Mesendoderm (in vitro differentiated cells): ENCODE data around the gene TMEM244.
A peak's percentile ranks its signal among the peaks of the same experiment; 100 is the strongest.
"Not testable (repeated sequence)": the region's sequence is repeated elsewhere in the genome, so short reads cannot be mapped to it uniquely, and the experiment has no call there.

Experiments used
- DNase-seq: peaks from one replicate; pipeline ENCODE4 v3.0.0; 2013
- H2AK5ac ChIP-seq: 2 replicates; pipeline ENCODE4 v1.6.1; 2013; ENCODE audit warnings: low read length, inconsistent platforms
- H2BK120ac ChIP-seq: 2 replicates; pipeline ENCODE4 v1.6.1; 2013; ENCODE audit warnings: low read depth, mild to moderate bottlenecking, low read length, moderate library complexity, mixed read lengths
- H2BK15ac ChIP-seq: replicated peaks from 2 replicates; pipeline ENCODE4 v1.6.1; 2013; ENCODE audit warnings: low read depth, mild to moderate bottlenecking, moderate library complexity
- H2BK5ac ChIP-seq: 2 replicates; pipeline ENCODE4 v1.6.1; 2013; ENCODE audit warnings: low read length, inconsistent platforms
- H3K18ac ChIP-seq: 2 replicates; pipeline ENCODE4 v1.6.1; 2013; ENCODE audit warnings: mild to moderate bottlenecking, low read length, mixed read lengths
- H3K23ac ChIP-seq: one replicate; pipeline ENCODE4 v1.6.1; 2013; ENCODE audit warnings: low read length
- H3K27ac ChIP-seq: 2 replicates; pipeline ENCODE4 v1.5.1; 2013; ENCODE audit warnings: low read depth, mild to moderate bottlenecking, inconsistent platforms, low read length, moderate library complexity
- H3K27me3 ChIP-seq: 2 replicates; pipeline ENCODE4 v1.6.1; 2013; ENCODE audit warnings: low read length, control low read depth, mild to moderate bottlenecking, inconsistent platforms; ENCODE audit not compliant: insufficient read depth, poor library complexity
- H3K36me3 ChIP-seq: 2 replicates; pipeline ENCODE4 v1.6.1; 2013; ENCODE audit warnings: low read length, inconsistent platforms; ENCODE audit not compliant: control insufficient read depth, insufficient read depth
- H3K4ac ChIP-seq: one replicate; pipeline ENCODE4 v1.6.1; 2013; ENCODE audit warnings: low read depth, mild to moderate bottlenecking, low read length, moderate library complexity
- H3K4me1 ChIP-seq: 2 replicates; pipeline ENCODE4 v1.6.1; 2013; ENCODE audit warnings: low read depth, low read length, inconsistent platforms; ENCODE audit not compliant: control insufficient read depth
- H3K4me2 ChIP-seq: 2 replicates; pipeline ENCODE4 v1.6.1; 2013; ENCODE audit warnings: low read length
- H3K4me3 ChIP-seq: 2 replicates; pipeline ENCODE4 v1.5.1; 2013; ENCODE audit warnings: mild to moderate bottlenecking, low read length
- H3K56ac ChIP-seq: one replicate; pipeline ENCODE4 v1.6.1; 2013; ENCODE audit warnings: low read length
- H3K79me1 ChIP-seq: 2 replicates; pipeline ENCODE4 v1.6.1; 2013; ENCODE audit warnings: low read length, inconsistent platforms
- H3K79me2 ChIP-seq: 2 replicates; pipeline ENCODE4 v1.6.1; 2013; ENCODE audit warnings: mild to moderate bottlenecking, low read length; ENCODE audit not compliant: control insufficient read depth, insufficient read depth
- H3K9ac ChIP-seq: 2 replicates; pipeline ENCODE4 v1.6.1; 2013; ENCODE audit warnings: low read length, inconsistent platforms
- H4K5ac ChIP-seq: one replicate; pipeline ENCODE4 v1.6.1; 2013; ENCODE audit warnings: low read length
- H4K8ac ChIP-seq: one replicate; pipeline ENCODE4 v1.6.1; 2013; ENCODE audit warnings: low read depth, mild to moderate bottlenecking, control low read depth, low read length, moderate library complexity
- WGBS: extraction: QIAGEN DNeasy Blood & Tissue Kit; methylation state at CpG from one replicate; pipeline ENCODE4 v1.1.7; 2013; ENCODE audit warnings: low lambda C conversion rate, missing lambda C conversion rate; ENCODE audit not compliant: insufficient coverage; ENCODE audit errors: extremely low coverage; 5-methylcytosine and 5-hydroxymethylcytosine counted together

The TMEM244 gene

GRCh38 chr6:129890164-129890563, 29.0 kb upstream of the TMEM244 start:
- Histone ChIP-seq H3K4me2 (no peak overlapping the region), H3K4ac (no peak overlapping the region), H3K4me1 (no peaks in the 10 kb centered on the region), H3K4me3 (no peak overlapping the region), H3K79me2 (no peaks in the 10 kb centered on the region), H3K9ac (no peak overlapping the region), H3K79me1 (no peaks in the 10 kb centered on the region), H3K27me3 (no peaks in the 10 kb centered on the region), H3K56ac (no peak overlapping the region), H4K5ac (no peak overlapping the region), H2AK5ac (no peak overlapping the region), H2BK15ac (no peak overlapping the region), H3K18ac (no peak overlapping the region), H3K23ac (no peak overlapping the region), H3K36me3 (no peaks in the 10 kb centered on the region), H2BK120ac (no peak overlapping the region), H2BK5ac (no peak overlapping the region), H4K8ac (no peak overlapping the region), H3K27ac (no peak overlapping the region)
- peak; percentile 6 for DNase-seq
- WGBS: no CpG with 5 or more reads among the region's 2 CpGs

- DNase-seq: no peak
- Histone ChIP-seq H3K23ac (no peak overlapping the region), H3K27me3 (no peaks in the 10 kb centered on the region), H3K18ac (no peak overlapping the region), H3K9ac (no peak overlapping the region), H2BK120ac (no peak overlapping the region), H2AK5ac (no peak overlapping the region), H3K4me1 (no peaks in the 10 kb centered on the region), H3K36me3 (no peaks in the 10 kb centered on the region), H4K5ac (no peak overlapping the region), H3K79me1 (no peaks in the 10 kb centered on the region), H4K8ac (no peak overlapping the region), H2BK15ac (no peak overlapping the region), H3K4me3 (no peak overlapping the region), H2BK5ac (no peak overlapping the region), H3K4ac (no peak overlapping the region), H3K56ac (no peak overlapping the region), H3K79me2 (no peaks in the 10 kb centered on the region), H3K4me2 (no peak overlapping the region), H3K27ac (no peak overlapping the region)
- no CpG with 5 or more reads among the region's 1 CpG for WGBS
These were observed 28.5 kb upstream of the TMEM244 start for GRCh38 chr6:129889580-129889979.

GRCh38 chr6:129886401-129887155, 25.5 kb upstream of the TMEM244 start:
- Histone ChIP-seq H3K4me3 (no peak overlapping the region), H4K5ac (no peak overlapping the region), H3K27ac (no peak overlapping the region), H3K79me1 (no peaks in the 10 kb centered on the region), H3K79me2 (no peaks in the 10 kb centered on the region), H2AK5ac (no peak overlapping the region), H2BK5ac (no peak overlapping the region), H3K27me3 (no peaks in the 10 kb centered on the region), H3K56ac (no peak overlapping the region), H3K9ac (no peak overlapping the region), H3K36me3 (no peaks in the 10 kb centered on the region), H4K8ac (no peak overlapping the region), H3K23ac (no peak overlapping the region), H3K4me1 (no peaks in the 10 kb centered on the region), H3K18ac (no peak overlapping the region), H3K4ac (no peak overlapping the region), H2BK120ac (no peak overlapping the region), H2BK15ac (no peak overlapping the region), H3K4me2 (no peak overlapping the region)
- no peak for DNase-seq
- WGBS: no CpG with 5 or more reads among the region's 4 CpGs

GRCh38 chr6:129884211-129884610, 23.1 kb upstream of the TMEM244 start:
- no peak overlapping the region for H3K23ac ChIP-seq
- no peaks in the 10 kb centered on the region for H3K79me1 ChIP-seq
- no peaks in the 10 kb centered on the region for H3K36me3 ChIP-seq
- H3K9ac ChIP-seq: no peak overlapping the region
- H2AK5ac ChIP-seq: no peak overlapping the region
- no peak overlapping the region for H3K56ac ChIP-seq
- H3K4ac ChIP-seq: no peak overlapping the region
- no peak overlapping the region for H3K18ac ChIP-seq
- no peaks in the 10 kb centered on the region for H3K27me3 ChIP-seq
- H2BK15ac ChIP-seq: no peak overlapping the region
- no peaks in the 10 kb centered on the region for H3K79me2 ChIP-seq
- H4K5ac ChIP-seq: no peak overlapping the region
- H3K4me2 ChIP-seq: no peak overlapping the region
- H3K27ac ChIP-seq: no peak overlapping the region
- H4K8ac ChIP-seq: no peak overlapping the region
- DNase-seq: no peak
- H2BK120ac ChIP-seq: no peak overlapping the region
- no peak overlapping the region for H2BK5ac ChIP-seq
- H3K4me3 ChIP-seq: no peak overlapping the region
- WGBS: no CpG with 5 or more reads among the region's 1 CpG
- H3K4me1 ChIP-seq: no peaks in the 10 kb centered on the region

GRCh38 chr6:129882510-129883023, 21.5 kb upstream of the TMEM244 start:
- no peak overlapping the region for H3K4ac ChIP-seq
- H4K5ac ChIP-seq: no peak overlapping the region
- H3K4me3 ChIP-seq: no peak overlapping the region
- H3K79me1 ChIP-seq: no peaks in the 10 kb centered on the region
- no peak overlapping the region for H3K4me2 ChIP-seq
- H3K79me2 ChIP-seq: no peaks in the 10 kb centered on the region
- no peak overlapping the region for H2BK15ac ChIP-seq
- no peak overlapping the region for H3K56ac ChIP-seq
- H3K27me3 ChIP-seq: no peaks in the 10 kb centered on the region
- DNase-seq: no peak
- no peaks in the 10 kb centered on the region for H3K4me1 ChIP-seq
- H2BK120ac ChIP-seq: no peak overlapping the region
- H2BK5ac ChIP-seq: no peak overlapping the region
- H4K8ac ChIP-seq: no peak overlapping the region
- WGBS: no CpG with 5 or more reads among the region's 8 CpGs
- no peak overlapping the region for H3K27ac ChIP-seq
- no peaks in the 10 kb centered on the region for H3K36me3 ChIP-seq
- H3K9ac ChIP-seq: no peak overlapping the region
- H2AK5ac ChIP-seq: no peak overlapping the region
- H3K18ac ChIP-seq: no peak overlapping the region
- H3K23ac ChIP-seq: no peak overlapping the region

- WGBS: no CpG with 5 or more reads among the region's 1 CpG
- not testable (repeated sequence) for H3K4ac ChIP-seq
These were observed 16.8 kb upstream of the TMEM244 start for GRCh38 chr6:129877894-129878293.

More at GRCh38 chr6:129877894-129878293, 16.8 kb upstream of the TMEM244 start:
- H3K79me1 ChIP-seq, H2AK5ac ChIP-seq, H3K23ac ChIP-seq, H3K27me3 ChIP-seq, H3K79me2 ChIP-seq, H3K4me2 ChIP-seq, H3K36me3 ChIP-seq, H4K8ac ChIP-seq, H3K4me1 ChIP-seq, H3K4me3 ChIP-seq, H3K9ac ChIP-seq, H4K5ac ChIP-seq, H2BK5ac ChIP-seq, DNase-seq, H3K18ac ChIP-seq, H2BK15ac ChIP-seq, H2BK120ac ChIP-seq, H3K27ac ChIP-seq, H3K56ac ChIP-seq: not testable (repeated sequence)
